HG03066 (cell line): ENCODE measurements around the gene SUN3.

Experiments
- ATAC-seq: cut with Tn5 transposase; IDR thresholded peaks from one replicate; pipeline ENCODE4 v1.9.1; 2021; ENCODE audit warnings: low read depth; ENCODE audit not compliant: unreplicated experiment

The SUN3 gene

DNA sequence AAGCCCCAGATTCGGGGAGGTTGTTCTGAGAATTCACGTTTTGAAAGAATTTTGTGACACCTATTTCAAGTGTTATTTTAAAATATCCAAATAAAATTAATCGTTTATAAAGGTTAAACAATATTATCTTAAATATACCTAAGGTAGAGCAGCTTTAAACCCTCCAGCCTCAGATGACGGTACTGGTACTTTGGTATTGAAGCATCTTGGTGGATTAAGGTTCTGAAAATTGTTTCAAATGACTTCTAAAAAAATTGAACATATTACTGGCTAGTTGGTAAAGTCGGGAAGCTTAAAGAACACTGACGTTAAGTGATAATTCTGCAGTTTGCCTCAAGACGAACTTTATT, 49.1 kb downstream of the SUN3 start:
- ATAC-seq = no peak

DNA sequence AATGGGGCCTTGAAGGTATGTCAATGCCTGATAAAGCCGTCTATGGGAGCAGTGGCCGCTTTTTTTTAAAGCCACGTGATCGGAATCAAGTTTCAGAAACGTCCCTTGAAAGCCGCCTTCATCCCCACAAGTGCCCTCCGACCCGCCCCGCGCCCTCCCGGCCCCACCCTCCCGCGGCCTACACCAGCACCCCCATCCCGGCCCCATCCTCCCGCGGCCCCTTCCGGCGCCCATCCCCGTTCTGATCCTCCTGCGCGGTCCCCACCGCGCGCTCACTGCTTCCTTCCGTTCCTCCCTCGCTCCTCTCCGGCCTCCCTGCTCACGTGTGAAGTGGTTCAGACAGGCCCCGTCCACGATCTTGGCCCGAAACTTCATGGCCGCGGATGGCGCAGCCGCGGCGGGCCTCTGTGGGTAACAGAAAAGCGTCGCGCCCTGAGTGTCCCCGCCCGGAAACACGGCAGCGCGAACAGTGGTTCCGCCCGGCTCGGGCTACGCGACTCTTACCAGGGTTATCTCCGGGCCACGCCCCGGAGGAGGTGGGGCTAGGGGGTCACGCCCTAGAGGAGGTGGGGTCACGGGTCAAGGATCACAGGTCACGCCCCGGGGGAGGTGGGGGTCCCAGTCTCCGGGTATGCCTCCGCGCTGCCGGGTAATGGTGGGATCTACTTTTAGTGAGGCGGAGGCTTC, 49.6 kb downstream of the SUN3 start, which contains the start of gene HUS1:
HUS1 (minus strand) TSS at position 471 of the 687 bp plus-strand sequence; CDS start at position 375, 96 bp downstream.
- peak; percentile 99 for ATAC-seq

DNA sequence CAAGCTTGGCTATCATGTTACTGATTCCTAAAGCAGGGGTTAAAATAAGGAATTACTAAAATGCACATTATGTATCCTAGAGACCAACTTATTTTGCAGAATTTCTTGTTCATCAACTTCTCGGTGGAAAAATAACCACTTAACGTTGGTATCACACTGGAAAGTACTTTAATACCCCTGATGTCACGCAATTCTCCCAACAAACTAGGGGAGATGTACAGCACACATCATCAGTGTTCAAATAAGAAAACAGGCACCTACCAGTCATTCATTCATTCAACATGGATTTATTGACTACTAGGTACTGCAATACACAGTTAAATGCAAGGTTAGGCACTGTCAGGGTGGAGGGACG, 50.1 kb downstream of the SUN3 start:
- ATAC-seq = no peak

DNA sequence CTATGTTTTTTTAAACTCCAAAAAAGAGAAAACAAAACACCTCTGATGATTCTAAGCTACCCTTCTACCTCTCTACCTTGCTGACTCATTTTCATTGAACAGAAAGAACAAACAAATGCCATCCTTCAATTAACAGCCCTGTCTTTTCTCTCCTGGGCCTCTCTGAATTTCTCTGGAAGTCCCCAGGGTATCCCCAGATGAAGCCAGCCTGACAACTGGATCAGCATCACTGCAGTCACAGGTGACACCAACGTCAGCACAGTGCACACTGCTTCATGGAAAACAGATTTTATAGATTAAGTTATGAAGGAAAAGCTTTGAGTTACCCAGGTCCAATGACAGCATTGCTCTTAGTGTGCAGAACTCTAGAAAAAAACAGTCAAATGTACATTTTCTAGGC, 55.2 kb downstream of the SUN3 start:
- no peak for ATAC-seq

DNA sequence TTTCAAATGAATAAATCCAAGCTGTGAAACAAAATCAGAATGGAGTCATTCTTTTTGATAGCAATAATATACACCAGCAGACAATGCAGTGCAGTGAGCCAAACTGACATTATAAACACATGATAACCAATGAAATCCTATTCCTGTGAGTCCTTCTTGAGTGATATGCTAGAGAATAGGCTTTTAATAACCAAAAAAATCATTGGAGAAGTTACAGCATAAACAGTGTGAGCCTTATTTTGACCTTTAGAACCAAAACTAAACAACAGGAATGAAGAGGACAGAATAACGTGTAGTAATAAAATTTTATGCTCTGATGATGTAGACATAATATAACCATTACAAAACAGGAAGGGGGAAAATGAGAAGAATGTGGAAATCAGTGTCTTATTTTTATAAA, 58.1 kb downstream of the SUN3 start:
- ATAC-seq = no peak

DNA sequence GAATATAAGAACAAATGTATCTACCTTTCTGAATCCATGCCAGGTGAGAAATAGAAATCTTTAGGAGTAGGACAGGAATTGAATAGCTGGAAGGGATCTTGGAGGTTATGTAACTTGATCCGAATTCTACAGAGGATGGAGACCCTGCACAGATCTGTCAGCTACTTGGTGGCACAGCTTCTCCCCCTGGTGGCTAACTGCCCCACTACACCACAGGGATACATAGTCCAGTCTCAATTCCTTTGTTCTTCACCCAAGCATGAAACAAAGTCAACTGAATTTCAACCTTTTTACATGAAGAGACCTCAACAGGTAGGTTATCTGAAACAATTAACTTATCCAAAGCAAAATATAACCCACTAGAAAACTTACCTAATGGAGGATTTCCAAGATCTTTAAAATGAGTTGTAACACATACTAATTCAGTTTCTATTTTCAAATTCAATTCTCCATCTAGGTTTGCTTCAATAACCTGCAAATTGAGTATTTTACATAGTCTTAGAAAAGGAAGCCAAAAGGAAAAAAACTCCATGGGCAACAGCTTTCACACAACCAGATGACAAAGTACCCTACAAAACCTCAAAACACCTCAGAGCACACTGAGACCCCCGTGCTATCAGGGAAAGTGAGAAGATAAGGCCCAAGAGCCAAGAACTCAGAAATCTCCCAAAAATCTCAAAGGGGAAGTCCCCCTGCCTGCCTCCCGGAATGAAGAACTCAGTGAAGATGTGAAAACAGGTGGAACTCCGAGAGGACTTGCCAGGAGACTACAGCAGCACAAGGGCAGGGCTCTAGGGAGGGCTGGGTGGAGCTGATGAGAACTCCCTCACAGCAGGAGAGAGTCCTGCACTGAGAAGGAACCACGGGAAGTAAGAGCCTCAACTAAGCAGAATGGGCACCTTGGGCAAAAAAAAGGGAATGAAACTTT, 59.8 kb downstream of the SUN3 start:
- peak; percentile 55 for ATAC-seq

DNA sequence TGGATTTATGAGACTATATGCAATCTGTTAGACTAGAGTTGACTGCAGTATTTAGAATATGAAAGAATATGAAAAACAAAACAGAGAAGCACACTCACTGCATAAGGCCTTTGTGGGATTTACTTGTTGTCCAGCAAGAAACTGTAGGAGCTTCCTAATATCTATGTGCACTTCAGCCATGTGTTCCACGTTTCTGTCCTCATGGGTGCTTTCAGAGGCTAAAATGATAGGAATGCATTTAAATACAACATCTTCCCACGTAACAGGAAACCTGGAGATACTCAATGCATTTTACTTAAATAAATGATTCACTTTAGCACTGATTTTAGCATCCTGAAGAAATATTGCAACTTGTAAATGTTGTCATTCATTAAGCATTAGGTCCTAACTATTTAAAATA, 61.2 kb downstream of the SUN3 start:
- no peak for ATAC-seq

DNA sequence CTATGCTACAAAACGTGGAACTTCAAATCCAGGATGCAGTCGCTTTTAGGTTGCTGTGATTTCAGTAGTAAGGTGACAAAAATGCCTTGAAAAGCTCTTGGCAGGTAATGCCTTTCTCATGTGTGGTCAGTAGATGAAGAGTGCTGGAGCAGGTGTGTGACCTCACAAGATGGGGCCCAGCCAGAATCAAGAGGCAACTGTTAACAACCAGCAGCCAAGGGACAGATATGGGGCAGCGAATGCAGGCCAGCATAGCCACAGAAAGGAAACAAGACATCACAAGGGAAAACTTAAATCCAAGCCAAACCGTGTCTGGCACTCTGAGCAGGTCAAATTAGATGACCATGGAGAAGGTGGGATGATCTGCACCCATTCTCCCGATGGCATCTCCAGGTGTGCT, 61.8 kb downstream of the SUN3 start:
- no peak for ATAC-seq

DNA sequence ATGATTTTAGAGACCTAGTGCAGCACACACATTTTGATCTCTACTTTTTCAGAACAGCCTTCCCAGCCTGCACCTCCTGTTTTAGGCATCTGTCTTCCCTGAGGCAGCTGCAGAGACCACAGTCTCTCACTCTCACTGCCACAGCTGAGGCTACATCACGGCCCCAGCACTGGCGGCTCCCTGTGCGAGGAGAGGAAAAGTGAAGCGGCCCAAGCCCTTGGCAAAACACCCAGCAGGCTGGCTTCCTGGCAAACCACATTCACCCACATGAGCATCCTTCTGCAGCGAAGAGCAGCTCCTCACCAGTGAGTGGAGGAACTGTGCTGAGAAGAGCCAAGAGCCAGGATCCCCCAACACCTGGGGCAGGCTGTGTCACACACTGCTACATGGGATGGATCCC, 63.5 kb downstream of the SUN3 start:
- ATAC-seq = no peak

DNA sequence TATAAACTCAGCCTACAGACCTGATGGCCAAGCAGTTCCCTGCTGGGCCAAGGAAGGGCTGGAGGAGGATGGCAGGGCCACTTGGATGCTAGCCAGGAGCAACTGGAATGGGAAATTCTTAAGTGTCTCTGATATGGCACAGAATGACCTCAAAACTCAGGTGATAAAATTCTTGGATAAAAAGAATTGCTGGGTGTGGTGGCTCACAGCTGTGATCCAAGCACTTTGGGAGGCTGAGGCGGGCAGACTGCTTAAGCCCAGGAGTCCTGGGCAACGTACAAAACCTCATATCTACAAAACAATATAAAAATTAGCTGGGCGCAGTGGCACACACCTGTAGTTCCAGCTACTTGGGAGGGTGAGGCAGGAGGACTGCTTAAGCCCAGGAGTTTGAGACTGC, 66.6 kb downstream of the SUN3 start:
- ATAC-seq = no peak

DNA sequence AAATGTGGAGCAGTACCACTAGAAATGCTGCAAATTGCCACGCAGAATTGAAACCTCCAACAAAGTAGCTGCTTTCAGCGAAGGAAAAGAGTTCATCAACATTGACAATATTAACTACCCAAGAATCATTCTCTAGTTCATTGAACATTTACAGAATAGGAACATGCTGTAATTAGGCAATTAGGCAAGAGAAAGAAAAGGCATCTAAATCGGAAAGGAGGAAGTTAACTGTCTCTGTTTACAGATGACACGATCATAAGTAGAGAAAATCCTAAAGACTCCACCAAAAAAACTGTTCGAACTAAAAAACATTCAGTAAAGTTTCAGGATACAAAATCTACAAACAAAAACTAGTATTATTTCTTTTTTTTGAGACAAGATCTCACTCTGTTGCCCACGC, 71.8 kb downstream of the SUN3 start:
- ATAC-seq = no peak

DNA sequence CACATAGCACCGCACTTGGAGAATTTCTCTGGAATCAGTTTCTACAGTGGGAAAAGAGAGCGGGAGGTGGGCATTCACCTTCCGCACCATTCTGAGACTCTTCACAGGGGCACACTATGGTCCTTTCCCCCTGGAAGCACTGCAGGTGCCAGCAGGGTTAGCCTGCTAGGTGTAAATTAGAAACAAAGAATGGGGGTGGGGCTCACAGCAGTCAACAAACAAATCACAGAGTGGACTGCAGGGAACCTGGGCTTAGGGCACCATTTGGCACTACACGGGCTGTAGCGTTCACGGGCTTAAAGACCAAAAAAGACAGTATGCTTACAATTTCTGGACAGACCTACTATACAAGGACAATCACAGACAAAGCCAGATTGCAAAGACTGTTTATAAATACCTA, 72.7 kb downstream of the SUN3 start:
- no peak for ATAC-seq

DNA sequence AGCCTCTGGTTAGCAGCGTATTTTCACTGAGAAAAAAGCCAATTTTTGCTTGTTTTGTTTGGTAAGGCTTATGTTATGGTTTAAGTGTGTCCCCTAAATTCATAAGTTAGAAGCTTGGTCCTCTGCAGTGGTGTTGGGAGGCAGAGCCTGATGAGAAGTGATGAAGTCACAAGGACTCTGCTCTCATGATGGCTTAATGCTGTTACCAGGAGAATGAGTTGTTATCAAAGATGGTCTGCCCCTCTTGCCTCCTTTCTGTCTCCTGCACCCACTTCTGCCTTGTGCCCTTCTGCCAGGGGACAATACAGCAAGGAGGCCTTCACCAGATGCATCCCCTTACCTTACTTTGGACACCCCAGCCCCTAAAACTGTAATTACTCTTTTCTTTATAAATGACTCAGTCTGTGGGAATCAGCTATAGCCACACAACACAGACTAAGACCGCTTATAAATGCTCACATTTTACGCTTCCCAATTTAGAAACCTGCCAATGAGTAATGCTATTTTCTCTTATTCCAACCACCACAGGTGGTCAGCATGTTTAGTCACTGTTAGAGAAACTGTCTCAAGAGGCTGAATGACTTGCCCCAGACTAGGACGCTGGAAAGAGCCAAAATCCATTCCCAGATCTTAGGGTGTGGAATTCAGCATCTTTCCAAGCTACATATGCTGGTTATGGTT, 74.5 kb downstream of the SUN3 start:
- no peak for ATAC-seq

DNA sequence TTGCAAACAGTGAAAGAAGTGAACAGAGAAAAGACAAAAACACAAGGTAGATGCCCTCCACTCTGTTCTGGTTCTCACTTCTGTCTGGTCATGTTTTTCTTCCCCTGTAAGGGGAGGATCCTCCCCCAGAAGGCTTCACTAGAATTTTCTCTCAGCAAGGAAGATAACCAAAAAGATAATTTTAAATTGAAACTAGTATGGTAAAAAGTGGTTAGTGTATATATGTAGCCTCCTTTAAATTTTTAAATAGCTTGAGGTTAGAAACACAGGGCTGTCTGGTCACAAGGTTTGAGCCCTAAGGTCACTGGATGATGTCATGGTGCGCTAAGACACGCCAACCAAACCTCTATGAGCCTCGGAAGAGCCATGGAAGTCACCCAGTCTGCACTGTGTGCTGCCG, 75.1 kb downstream of the SUN3 start:
- no peak for ATAC-seq

DNA sequence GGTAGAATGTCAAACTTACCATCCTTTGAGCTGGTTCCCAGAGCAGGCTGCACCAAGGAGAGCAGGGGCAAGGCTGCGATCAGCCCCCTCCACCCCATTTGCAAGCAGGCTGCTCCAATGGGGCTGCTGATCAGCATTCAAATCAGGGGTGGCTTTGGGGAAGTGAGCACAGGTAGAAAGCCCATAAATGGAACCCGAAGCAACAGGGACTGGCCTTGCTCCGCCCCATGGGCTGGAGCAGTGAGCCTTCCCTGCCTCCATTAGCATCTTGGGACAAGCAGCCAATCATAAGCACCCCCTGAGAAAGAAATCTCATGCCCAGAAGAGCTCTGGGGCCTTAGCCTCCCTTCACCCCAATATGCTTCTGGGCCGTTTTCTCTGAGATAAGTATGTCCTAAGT, 76.7 kb downstream of the SUN3 start:
- no peak for ATAC-seq

DNA sequence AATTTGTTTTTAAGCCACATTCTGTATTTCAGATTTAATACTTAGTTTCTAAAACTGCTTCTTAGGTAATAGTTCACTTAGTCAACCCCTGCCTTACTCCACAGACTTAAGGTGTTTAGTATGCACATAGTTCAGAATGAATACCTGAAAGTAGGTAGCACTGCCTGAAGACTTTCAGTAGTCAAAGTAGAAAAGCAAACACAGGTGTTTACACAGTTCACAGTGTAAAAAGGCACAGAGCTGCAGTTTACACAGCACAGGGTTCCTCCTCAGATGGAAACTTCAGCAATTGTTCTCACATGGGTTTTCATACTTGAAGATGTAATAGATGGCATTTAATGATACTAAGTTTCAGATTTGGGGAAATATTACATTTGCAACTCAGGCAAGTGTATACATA, 77.5 kb downstream of the SUN3 start:
- no peak for ATAC-seq

DNA sequence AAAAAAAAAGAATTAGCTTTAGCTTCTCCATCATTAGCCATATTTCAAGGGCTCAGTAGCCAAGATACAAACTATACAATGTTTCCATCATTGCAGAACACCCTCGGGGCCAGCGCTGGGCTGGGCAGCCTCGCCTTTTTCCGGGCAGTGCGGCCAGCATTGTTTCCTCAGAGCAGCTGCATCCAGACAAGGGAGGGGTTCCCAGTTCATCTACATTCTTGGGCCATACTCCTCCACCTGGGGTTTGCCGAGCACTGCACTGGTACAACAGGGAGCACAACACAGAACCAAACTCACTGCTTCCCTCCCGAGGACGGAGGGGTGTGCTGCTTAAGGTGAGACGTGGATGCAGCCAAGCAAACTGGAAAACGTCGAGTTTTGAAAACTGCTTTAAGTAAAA, 78.2 kb downstream of the SUN3 start:
- ATAC-seq = no peak

DNA sequence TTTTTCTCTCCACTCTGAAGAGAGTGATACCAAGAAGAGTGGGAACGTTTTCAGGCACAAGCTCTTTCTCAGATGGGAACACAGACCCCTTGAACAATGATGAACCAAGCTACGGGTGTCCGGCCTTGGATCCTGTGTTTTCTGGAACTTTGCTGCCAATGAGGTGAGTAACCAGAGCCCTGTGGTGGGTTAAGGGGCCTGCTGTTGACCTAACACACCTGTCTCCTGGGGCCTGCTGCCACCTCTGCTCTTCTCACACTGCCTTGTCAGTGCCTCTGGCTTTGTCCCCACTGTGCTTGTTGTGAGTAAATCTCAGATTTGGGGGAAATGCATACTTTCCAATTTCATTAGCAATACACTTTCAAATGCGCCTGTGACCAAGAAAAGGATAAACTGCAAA, 79.2 kb downstream of the SUN3 start:
- no peak for ATAC-seq

DNA sequence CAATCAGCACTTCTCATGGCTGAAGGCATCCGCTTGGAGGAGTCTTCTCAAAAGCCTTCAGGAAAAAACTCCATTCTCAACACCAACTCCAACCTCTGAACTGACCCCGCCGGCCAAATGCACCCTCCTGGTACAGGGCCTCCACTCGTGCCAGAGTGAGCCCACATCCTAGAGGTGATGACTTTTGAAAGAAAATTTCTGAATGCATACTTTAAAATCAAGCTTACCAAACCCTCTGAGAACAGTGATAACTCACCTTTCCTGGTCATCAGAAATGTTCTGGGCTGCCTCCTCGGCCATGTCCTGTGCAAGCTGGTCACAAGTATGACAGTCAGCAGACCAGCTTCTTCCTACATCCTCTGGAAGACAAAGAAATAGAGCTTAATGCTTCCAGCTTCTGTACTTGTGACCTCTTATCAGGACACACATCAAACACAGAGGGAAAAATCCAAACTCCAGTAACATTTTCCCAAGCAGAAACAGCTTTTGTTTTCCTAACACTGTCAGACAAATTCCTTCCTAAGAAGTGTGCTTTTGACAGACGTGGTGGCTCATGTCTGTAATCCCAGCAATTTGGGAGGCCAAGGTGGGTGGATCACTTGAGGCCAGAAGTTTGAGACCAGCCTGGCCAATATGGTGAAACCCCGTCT, 80.6 kb downstream of the SUN3 start, which contains the start of gene PKD1L1:
PKD1L1 (minus strand) TSS at position 326 of the 650 bp plus-strand sequence; CDS start at position 300, 26 bp downstream.
- no peak for ATAC-seq

DNA sequence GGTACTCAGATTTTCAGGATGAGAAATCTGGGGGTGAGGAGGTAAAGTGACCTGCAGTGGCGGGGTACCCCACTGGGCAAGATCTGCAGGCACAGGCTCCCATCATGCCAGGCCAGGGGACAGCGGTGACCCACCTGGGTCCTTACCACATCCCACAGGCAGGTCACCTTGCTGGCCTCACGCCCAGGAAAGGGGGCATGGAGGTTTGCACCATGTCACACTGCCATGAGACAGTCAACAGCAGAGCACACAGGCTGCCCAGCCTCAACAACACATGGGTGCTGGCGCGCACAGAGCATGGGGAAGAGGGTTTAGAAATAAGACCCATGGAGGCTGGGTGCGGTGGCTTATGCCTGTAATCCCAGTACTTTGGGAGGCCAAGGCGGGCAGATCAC, 81.6 kb downstream of the SUN3 start:
- ATAC-seq = no peak
